Fibroblast of mammary gland (primary cell): ENCODE measurements around the gene RASL11A.
"Not testable (repeated sequence)": the region's sequence is repeated elsewhere in the genome, so short reads cannot be mapped to it uniquely, and the experiment has no call there.

Source experiments
- DNase-seq: peaks from one replicate; pipeline ENCODE4 v3.0.0-alpha.2; 2010; ENCODE audit warnings: low read depth
- H3K4me3 ChIP-seq: 2 replicates; pipeline ENCODE4 v1.5.1; 2011; ENCODE audit warnings: low read depth, mild to moderate bottlenecking, low read length, moderate library complexity; ENCODE audit not compliant: control insufficient read depth
- TF ChIP-seq, protein P1 (sequence below): conservative IDR thresholded peaks from 2 replicates; pipeline ENCODE4 v1.5.1; 2011; ENCODE audit warnings: low read depth, low read length, inconsistent platforms; ENCODE audit not compliant: control insufficient read depth, insufficient read depth

RASL11A gene, protein sequence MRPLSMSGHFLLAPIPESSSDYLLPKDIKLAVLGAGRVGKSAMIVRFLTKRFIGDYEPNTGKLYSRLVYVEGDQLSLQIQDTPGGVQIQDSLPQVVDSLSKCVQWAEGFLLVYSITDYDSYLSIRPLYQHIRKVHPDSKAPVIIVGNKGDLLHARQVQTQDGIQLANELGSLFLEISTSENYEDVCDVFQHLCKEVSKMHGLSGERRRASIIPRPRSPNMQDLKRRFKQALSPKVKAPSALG

DNA sequence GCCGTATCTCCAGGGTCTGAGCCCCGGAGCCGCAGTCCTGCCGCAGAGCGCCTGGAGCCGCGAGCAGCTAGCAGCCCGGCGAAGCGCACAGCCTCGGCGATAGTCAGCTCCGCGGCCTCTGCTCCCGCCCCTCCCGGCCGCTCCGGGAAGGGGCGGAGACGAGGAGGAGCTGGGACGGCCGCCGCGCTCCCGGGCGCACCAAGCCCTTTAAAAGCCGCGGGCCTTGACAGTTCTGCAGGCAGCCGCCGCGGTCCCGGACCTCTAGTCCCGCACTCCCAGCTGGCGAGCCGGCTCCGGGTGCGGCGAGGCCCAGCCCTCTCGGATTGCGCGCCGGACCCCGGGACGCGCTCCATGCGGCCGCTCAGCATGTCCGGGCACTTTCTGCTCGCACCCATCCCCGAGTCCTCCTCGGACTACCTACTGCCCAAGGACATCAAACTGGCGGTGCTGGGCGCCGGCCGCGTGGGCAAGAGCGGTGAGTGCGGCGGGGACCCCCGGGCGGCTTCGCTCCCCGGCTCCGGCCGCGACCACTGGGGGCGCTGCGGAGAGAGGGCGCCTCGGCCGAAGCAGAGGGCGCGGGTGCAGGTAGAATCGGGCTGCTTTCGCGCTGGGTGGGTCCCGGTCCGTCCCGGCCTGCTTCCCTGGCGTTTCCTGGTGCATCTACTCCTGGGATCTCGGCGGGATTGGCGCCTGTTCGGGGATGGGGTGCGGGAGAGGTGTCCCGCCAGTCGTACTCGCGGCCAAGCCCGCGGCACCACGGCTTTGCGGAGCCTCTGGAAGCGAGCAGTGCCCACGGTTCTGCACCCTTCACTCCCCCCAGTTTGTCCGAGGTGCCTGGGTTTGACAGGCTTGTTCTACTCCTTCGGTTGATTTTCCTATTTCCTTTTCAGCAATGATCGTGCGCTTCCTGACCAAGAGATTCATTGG is at the start of gene RASL11A:
Gene RASL11A, plus strand, starts transcription at position 237 of the 927 bp plus-strand sequence. Its CDS starts 115 bp downstream, at position 352.
- H3K4me3 ChIP-seq = peak within 1 kb of the TSS; percentile 60
- TF ChIP-seq, protein P1, sequence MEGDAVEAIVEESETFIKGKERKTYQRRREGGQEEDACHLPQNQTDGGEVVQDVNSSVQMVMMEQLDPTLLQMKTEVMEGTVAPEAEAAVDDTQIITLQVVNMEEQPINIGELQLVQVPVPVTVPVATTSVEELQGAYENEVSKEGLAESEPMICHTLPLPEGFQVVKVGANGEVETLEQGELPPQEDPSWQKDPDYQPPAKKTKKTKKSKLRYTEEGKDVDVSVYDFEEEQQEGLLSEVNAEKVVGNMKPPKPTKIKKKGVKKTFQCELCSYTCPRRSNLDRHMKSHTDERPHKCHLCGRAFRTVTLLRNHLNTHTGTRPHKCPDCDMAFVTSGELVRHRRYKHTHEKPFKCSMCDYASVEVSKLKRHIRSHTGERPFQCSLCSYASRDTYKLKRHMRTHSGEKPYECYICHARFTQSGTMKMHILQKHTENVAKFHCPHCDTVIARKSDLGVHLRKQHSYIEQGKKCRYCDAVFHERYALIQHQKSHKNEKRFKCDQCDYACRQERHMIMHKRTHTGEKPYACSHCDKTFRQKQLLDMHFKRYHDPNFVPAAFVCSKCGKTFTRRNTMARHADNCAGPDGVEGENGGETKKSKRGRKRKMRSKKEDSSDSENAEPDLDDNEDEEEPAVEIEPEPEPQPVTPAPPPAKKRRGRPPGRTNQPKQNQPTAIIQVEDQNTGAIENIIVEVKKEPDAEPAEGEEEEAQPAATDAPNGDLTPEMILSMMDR = no peak
- peak; percentile 78 for DNase-seq

DNA sequence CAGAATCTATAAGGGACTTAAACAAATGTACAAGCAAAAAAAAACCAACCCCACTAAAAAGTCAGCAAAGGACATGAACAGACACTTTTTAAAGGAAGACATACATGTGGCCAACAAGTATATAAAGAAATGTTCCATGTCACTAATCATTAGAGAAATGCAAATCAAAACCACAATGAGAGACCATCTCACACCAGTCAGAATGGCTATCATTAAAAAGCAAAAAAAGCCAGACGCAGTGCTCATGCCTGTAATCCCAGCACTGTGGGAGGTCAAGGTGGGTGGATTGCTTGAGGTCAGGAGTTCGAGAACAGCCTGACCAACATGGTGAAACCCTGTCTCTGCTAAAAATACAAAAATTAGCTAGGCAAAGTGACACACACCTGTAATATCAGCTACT is 48.5 kb upstream of the RASL11A start:
- not testable (repeated sequence) for H3K4me3 ChIP-seq, DNase-seq

DNA sequence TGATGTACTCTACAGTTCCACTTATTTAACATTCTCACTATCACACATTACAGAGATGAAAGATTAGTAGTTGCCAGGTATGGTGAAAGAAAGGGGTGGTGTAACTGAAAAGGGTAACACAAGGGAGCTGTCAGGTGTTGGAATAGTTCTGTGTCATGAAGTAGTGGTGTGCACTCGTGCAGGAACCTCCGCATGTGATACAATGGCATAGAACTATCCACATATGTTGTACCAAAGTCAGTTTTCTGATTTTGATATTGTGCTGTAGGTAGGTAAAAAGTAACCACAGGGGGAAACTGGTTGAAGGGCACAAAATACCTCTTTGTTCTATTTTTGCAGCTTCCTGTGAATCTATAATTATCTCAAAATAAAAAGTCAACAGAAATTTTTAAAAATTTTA is 43.6 kb upstream of the RASL11A start:
- DNase-seq = no peak
- TF ChIP-seq, protein P1 = no peak
- H3K4me3 ChIP-seq = no peak overlapping the region

DNA sequence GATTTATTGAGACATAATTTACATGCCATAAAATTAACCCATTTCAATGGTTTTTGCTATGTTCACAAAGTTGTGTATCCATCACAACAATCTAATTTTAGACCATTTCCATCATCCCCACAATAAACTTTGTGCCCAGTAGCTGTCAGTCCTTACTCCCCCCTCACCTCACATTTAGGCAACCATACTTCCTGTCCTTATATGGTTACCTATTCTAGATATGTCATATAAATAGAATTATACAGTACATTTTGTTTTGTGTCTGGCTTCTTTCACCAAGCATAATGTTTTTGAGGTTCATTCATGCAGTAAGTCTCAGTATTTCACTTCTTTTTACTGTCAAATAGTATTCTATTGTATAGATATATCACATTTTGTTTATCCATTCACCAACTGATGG is 42.5 kb upstream of the RASL11A start:
- TF ChIP-seq, protein P1 = no peak
- no peak overlapping the region for H3K4me3 ChIP-seq
- no peak for DNase-seq

DNA sequence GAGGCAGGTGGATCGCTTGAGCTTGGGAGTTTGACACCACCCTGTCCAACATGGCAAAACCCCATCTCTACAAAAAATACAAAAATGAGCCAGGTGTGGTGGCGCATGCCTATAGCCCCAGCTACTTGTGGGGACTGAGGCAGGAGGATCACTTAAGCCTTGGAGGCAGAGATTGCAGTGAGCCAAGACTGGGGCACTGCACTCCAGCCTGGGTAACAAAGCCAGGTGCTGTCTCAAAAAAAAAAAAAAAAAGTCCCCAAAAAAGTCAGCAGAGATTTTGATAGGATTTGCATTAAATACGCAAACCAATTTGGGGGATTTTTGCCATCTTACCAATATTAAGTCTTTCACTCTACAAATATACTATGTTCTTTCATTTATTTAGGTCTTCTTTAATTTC is 41.0 kb upstream of the RASL11A start:
- no peak for DNase-seq
- TF ChIP-seq, protein P1 = no peak
- H3K4me3 ChIP-seq = no peak overlapping the region

DNA sequence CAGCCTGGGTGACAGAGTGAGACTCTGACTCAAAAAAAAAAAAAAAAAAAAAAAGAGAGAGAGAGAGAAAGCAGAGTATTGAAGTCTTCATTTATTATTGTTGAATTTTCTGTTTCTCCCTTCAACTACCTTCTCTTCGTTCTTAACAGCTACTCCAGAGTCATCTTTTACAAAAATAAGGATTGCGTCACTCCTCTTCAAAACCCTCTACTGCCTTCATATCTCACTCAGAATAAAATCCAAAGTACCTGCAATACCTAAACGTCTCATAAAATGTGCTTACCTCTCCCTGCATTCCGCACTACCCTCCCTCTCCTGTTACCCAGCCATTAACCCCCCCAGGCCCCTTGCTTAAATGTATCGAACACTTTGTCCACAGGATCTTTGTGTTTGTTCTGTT is 36.7 kb upstream of the RASL11A start:
- no peak for DNase-seq
- TF ChIP-seq, protein P1 = no peak
- no peak overlapping the region for H3K4me3 ChIP-seq

DNA sequence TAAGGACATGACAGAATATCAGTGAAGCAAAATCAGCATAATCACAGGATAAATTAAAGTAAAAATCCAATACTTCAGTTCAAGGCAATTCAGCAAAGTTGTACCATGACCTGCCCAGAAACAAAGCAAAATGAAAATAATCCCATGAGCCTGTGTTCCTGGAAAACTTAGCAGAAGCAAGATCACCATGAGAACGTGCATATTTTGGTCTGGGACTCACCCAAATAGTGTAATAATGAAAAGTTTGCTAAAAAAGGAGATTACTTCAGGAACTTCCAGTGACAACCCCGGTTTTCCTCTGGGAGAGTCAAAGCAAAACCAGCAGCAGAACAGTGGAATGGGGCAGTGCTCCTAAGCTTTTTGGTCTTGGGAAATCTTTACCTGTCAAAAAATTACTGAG is 34.2 kb upstream of the RASL11A start:
- H3K4me3 ChIP-seq = no peak overlapping the region
- TF ChIP-seq, protein P1 = no peak
- DNase-seq = no peak
